ENCODE results near the gene MINDY4. TPM values are rescaled to one million over a fixed set of nuclear protein-coding genes. Genes with fewer than 3 reads are reported as not detected.

The MINDY4 gene
- total RNA-seq, 2 donors from 2014 or later: 2.2 to 4.2 TPM

GRCh38 chr7:30782690-30783089 lies 11.5 kb downstream of the MINDY4 start:
- intact Hi-C loops (cut with DNase I): no loop called here
- Histone ChIP-seq H3K27ac (no peak overlapping the region), H3K27me3 (no peaks in the 10 kb centered on the region), H3K4me1 (no peaks in the 10 kb centered on the region), H3K36me3 (no peaks in the 10 kb centered on the region), H3K4me3 (no peak overlapping the region), H3K9me3 (no peaks in the 10 kb centered on the region), H3K9ac (ENCODE audit: low read depth in 2 of 2, low read length in 2 of 2) (no peak overlapping the region)
- DNase-seq: no peak
- no peak for TF ChIP-seq CTCF (IDR thresholded peaks at IDR 0.05)

GRCh38 chr7:30785786-30786185 lies 14.6 kb downstream of the MINDY4 start:
- H3K4me1 ChIP-seq: no peaks in the 10 kb centered on the region
- H3K36me3 ChIP-seq: no peaks in the 10 kb centered on the region
- no peak for DNase-seq
- intact Hi-C loops (cut with DNase I): no loop called here
- no peaks in the 10 kb centered on the region for H3K9me3 ChIP-seq
- TF ChIP-seq CTCF (IDR thresholded peaks at IDR 0.05): no peak
- no peaks in the 10 kb centered on the region for H3K27me3 ChIP-seq
- H3K27ac ChIP-seq: no peak overlapping the region
- no peak overlapping the region for H3K4me3 ChIP-seq
- no peak overlapping the region for H3K9ac ChIP-seq (ENCODE audit: low read depth in 2 of 2, low read length in 2 of 2)

- H3K9me3 ChIP-seq: no peaks in the 10 kb centered on the region
- H3K4me1 ChIP-seq: no peaks in the 10 kb centered on the region
- DNase-seq: no peak
- H3K27me3 ChIP-seq: no peaks in the 10 kb centered on the region
- no peak overlapping the region for H3K9ac ChIP-seq (ENCODE audit: low read depth in 2 of 2, low read length in 2 of 2)
- no peak for TF ChIP-seq CTCF (IDR thresholded peaks at IDR 0.05)
- H3K4me3 ChIP-seq: no peak overlapping the region
- no peak overlapping the region for H3K27ac ChIP-seq
- intact Hi-C loops (cut with DNase I): no loop called here
- H3K36me3 ChIP-seq: no peaks in the 10 kb centered on the region
These were observed 16.3 kb downstream of the MINDY4 start for GRCh38 chr7:30787486-30787885.

- Histone ChIP-seq H3K9me3 (no peaks in the 10 kb centered on the region), H3K9ac (ENCODE audit: low read depth in 2 of 2, low read length in 2 of 2) (no peak overlapping the region), H3K4me3 (no peak overlapping the region), H3K4me1 (no peaks in the 10 kb centered on the region), H3K36me3 (no peaks in the 10 kb centered on the region), H3K27ac (no peak overlapping the region), H3K27me3 (no peaks in the 10 kb centered on the region)
- intact Hi-C loops (cut with DNase I): no loop called here
- TF ChIP-seq CTCF (IDR thresholded peaks at IDR 0.05): no peak
- no peak for DNase-seq
These were observed 17.6 kb downstream of the MINDY4 start for GRCh38 chr7:30788640-30789333.

- no peak overlapping the region for H3K27ac ChIP-seq
- no peak overlapping the region for H3K9ac ChIP-seq (ENCODE audit: low read depth in 2 of 2, low read length in 2 of 2)
- H3K9me3 ChIP-seq: no peaks in the 10 kb centered on the region
- TF ChIP-seq CTCF (IDR thresholded peaks at IDR 0.05): no peak
- H3K4me3 ChIP-seq: no peak overlapping the region
- no peaks in the 10 kb centered on the region for H3K36me3 ChIP-seq
- no peaks in the 10 kb centered on the region for H3K27me3 ChIP-seq
- no peak for DNase-seq
- no peaks in the 10 kb centered on the region for H3K4me1 ChIP-seq
- intact Hi-C loops (cut with DNase I): no loop called here
These were observed 18.1 kb downstream of the MINDY4 start for GRCh38 chr7:30789334-30789711.
